OCI-LY1 (cell line): ENCODE measurements around the gene CRYAB.

Experiments
- CTCF ChIP-seq: fragments of 200-600 bp; sonication (generic), shearing (Covaris generic); IDR thresholded peaks from 2 replicates; pipeline ENCODE4 v1.5.1; 2017; ENCODE audit warnings: mild to moderate bottlenecking, antibody characterized with exemption, low read length, moderate library complexity, mixed read lengths
- EZH2 ChIP-seq: fragments of 200-600 bp; sonication (generic), shearing (Covaris generic); IDR thresholded peaks from 2 replicates; pipeline ENCODE4 v1.8.0; 2017; ENCODE audit warnings: borderline replicate concordance, mixed run types, mild to moderate bottlenecking, antibody characterized with exemption, low read length, moderate library complexity, mixed read lengths

GRCh38 chr11:111932611-111932950 is 21.0 kb upstream of the CRYAB start:
- TF ChIP-seq CTCF = no peak
- TF ChIP-seq EZH2 = no peak
